B cell (primary cell): ENCODE measurements around the gene ADAM12.

Source experiments
- CTCF ChIP-seq: fragments of 200-600 bp; IDR thresholded peaks from one replicate; pipeline ENCODE4 v1.8.0; 2022; ENCODE audit warnings: antibody characterized with exemption, mild to moderate bottlenecking
- EZH2 ChIP-seq: IDR thresholded peaks from 2 replicates; pipeline ENCODE4 v1.6.1; 2012; ENCODE audit warnings: borderline replicate concordance, low read depth, mild to moderate bottlenecking, moderate library complexity, low read length; ENCODE audit not compliant: insufficient read depth, poor library complexity, severe bottlenecking

GRCh38 chr10:126169899-126170298, 218.4 kb downstream of the ADAM12 start:
- TF ChIP-seq CTCF, result no peak
- TF ChIP-seq EZH2, result no peak
